ENCODE results near the gene RCOR1. TPM values are rescaled to one million over a fixed set of nuclear protein-coding genes. Genes with fewer than 3 reads are reported as not detected.

The RCOR1 gene
- total and polyA plus RNA-seq, 3 experiments from 2014 or later = 1.1 to 14.9 (median 14.5) TPM

- Mint-ChIP-seq H3K36me3 (peaks cover 0 to 55% (median 22%) of the 10 kb centered on the region in 3 donors), H3K27ac (peak overlapping the region in 3 of 8 donors; percentile 17 to 42 (median 33)), H3K9me3 (no peaks in the 10 kb centered on the region), H3K27me3 (peaks cover 0 to 1% of the 10 kb centered on the region in 2 donors), H3K4me3 (no peak overlapping the region), H3K4me1 (no peaks in the 10 kb centered on the region)
- CTCF ChIA-PET = no interaction called here
- DNase-seq = no peak
- Histone ChIP-seq H3K27me3 (ENCODE audit: insufficient read depth, low read length, poor library complexity, severe bottlenecking) (no peaks in the 10 kb centered on the region), H3K4me3 (ENCODE audit: low read length) (no peak overlapping the region), H3K36me3 (ENCODE audit: insufficient read depth, low read length) (peaks cover 8% of the 10 kb centered on the region), H3K9me3 (ENCODE audit: low read length) (no peaks in the 10 kb centered on the region), H3K27ac (ENCODE audit: low read depth, low read length) (no peak overlapping the region), H3K4me1 (ENCODE audit: insufficient read depth, low read length) (no peaks in the 10 kb centered on the region)
- POLR2A ChIA-PET = no interaction called here
Observed at GRCh38 chr14:102731101-102731870, 138.8 kb downstream of the RCOR1 start.

- Histone ChIP-seq H3K4me3 (ENCODE audit: low read length) (no peak overlapping the region), H3K4me1 (ENCODE audit: insufficient read depth, low read length) (no peaks in the 10 kb centered on the region), H3K27ac (ENCODE audit: low read depth, low read length) (no peak overlapping the region), H3K36me3 (ENCODE audit: insufficient read depth, low read length) (peaks cover 8% of the 10 kb centered on the region), H3K27me3 (ENCODE audit: insufficient read depth, low read length, poor library complexity, severe bottlenecking) (no peaks in the 10 kb centered on the region), H3K9me3 (ENCODE audit: low read length) (no peaks in the 10 kb centered on the region)
- peak overlapping the region in 1 of 8 donors; percentile 14 for H3K27ac Mint-ChIP-seq
- H3K4me1 Mint-ChIP-seq = no peaks in the 10 kb centered on the region
- ChIA-PET POLR2A (interaction anchor here (0.7 kb wide), 1 partner anchor 37 kb away, joined by 6 read pairs; no protein-coding TSS in a partner anchor), CTCF (no interaction called here)
- DNase-seq = no peak
- H3K9me3 Mint-ChIP-seq = no peaks in the 10 kb centered on the region
- H3K36me3 Mint-ChIP-seq = peaks cover 0 to 49% (median 18%) of the 10 kb centered on the region in 3 donors
- H3K27me3 Mint-ChIP-seq = no peaks in the 10 kb centered on the region
- no peak overlapping the region for H3K4me3 Mint-ChIP-seq
Observed at GRCh38 chr14:102731871-102732800, 139.7 kb downstream of the RCOR1 start.

GRCh38 chr14:102732924-102733323 is 140.5 kb downstream of the RCOR1 start:
- DNase-seq = no peak
- Mint-ChIP-seq H3K27me3 (no peaks in the 10 kb centered on the region), H3K27ac (peak overlapping the region in 1 of 8 donors; percentile 23), H3K9me3 (no peaks in the 10 kb centered on the region), H3K4me3 (no peak overlapping the region), H3K4me1 (no peaks in the 10 kb centered on the region), H3K36me3 (peaks cover 0 to 47% (median 11%) of the 10 kb centered on the region in 3 donors)
- Histone ChIP-seq H3K36me3 (ENCODE audit: insufficient read depth, low read length) (peaks cover 8% of the 10 kb centered on the region), H3K9me3 (ENCODE audit: low read length) (no peaks in the 10 kb centered on the region), H3K4me1 (ENCODE audit: insufficient read depth, low read length) (no peaks in the 10 kb centered on the region), H3K27ac (ENCODE audit: low read depth, low read length) (no peak overlapping the region), H3K4me3 (ENCODE audit: low read length) (no peak overlapping the region), H3K27me3 (ENCODE audit: insufficient read depth, low read length, poor library complexity, severe bottlenecking) (no peaks in the 10 kb centered on the region)
- ChIA-PET POLR2A (interaction anchor here (0.7 kb wide), 1 partner anchor 38 kb away, joined by 6 read pairs; no protein-coding TSS in a partner anchor), CTCF (no interaction called here)

- POLR2A ChIA-PET = no interaction called here
- H3K4me1 Mint-ChIP-seq = no peaks in the 10 kb centered on the region
- H3K4me3 Mint-ChIP-seq = no peak overlapping the region
- CTCF ChIA-PET = no interaction called here
- H3K9me3 Mint-ChIP-seq = no peaks in the 10 kb centered on the region
- H3K4me3 ChIP-seq (ENCODE audit: low read length) = no peak overlapping the region
- H3K4me1 ChIP-seq (ENCODE audit: insufficient read depth, low read length) = no peaks in the 10 kb centered on the region
- no peaks in the 10 kb centered on the region for H3K9me3 ChIP-seq (ENCODE audit: low read length)
- H3K27ac Mint-ChIP-seq = peak overlapping the region in 1 of 8 donors; percentile 23
- DNase-seq = no peak
- H3K27ac ChIP-seq (ENCODE audit: low read depth, low read length) = no peak overlapping the region
- no peaks in the 10 kb centered on the region for H3K27me3 Mint-ChIP-seq
- no peaks in the 10 kb centered on the region for H3K27me3 ChIP-seq (ENCODE audit: insufficient read depth, low read length, poor library complexity, severe bottlenecking)
- H3K36me3 Mint-ChIP-seq = peaks cover 0 to 45% (median 9%) of the 10 kb centered on the region in 3 donors
- H3K36me3 ChIP-seq (ENCODE audit: insufficient read depth, low read length) = peaks cover 5% of the 10 kb centered on the region
Observed at GRCh38 chr14:102733326-102733725, 140.9 kb downstream of the RCOR1 start.

GRCh38 chr14:102734436-102734835 is 142.0 kb downstream of the RCOR1 start:
- H3K36me3 ChIP-seq (ENCODE audit: insufficient read depth, low read length) = no peaks in the 10 kb centered on the region
- no peaks in the 10 kb centered on the region for H3K4me1 ChIP-seq (ENCODE audit: insufficient read depth, low read length)
- no peak overlapping the region for H3K4me3 Mint-ChIP-seq
- no peaks in the 10 kb centered on the region for H3K27me3 ChIP-seq (ENCODE audit: insufficient read depth, low read length, poor library complexity, severe bottlenecking)
- POLR2A ChIA-PET = no interaction called here
- H3K27me3 Mint-ChIP-seq = no peaks in the 10 kb centered on the region
- peaks cover 0 to 37% (median 6%) of the 10 kb centered on the region in 3 donors for H3K36me3 Mint-ChIP-seq
- no peak overlapping the region for H3K27ac ChIP-seq (ENCODE audit: low read depth, low read length)
- H3K4me1 Mint-ChIP-seq = no peaks in the 10 kb centered on the region
- H3K9me3 Mint-ChIP-seq = no peaks in the 10 kb centered on the region
- H3K4me3 ChIP-seq (ENCODE audit: low read length) = no peak overlapping the region
- H3K9me3 ChIP-seq (ENCODE audit: low read length) = no peaks in the 10 kb centered on the region
- CTCF ChIA-PET = interaction anchor here (0.9 kb wide), 1 partner anchor 40 kb away, joined by 3 read pairs; no protein-coding TSS in a partner anchor
- H3K27ac Mint-ChIP-seq = no peak overlapping the region
- no peak for DNase-seq

- H3K27me3 ChIP-seq (ENCODE audit: insufficient read depth, low read length, poor library complexity, severe bottlenecking) = no peaks in the 10 kb centered on the region
- no peaks in the 10 kb centered on the region for H3K4me1 Mint-ChIP-seq
- DNase-seq = no peak
- no peak overlapping the region for H3K27ac Mint-ChIP-seq
- H3K36me3 Mint-ChIP-seq = peaks cover 0 to 19% (median 6%) of the 10 kb centered on the region in 3 donors
- no peak overlapping the region for H3K27ac ChIP-seq (ENCODE audit: low read depth, low read length)
- no peak overlapping the region for H3K4me3 ChIP-seq (ENCODE audit: low read length)
- no peaks in the 10 kb centered on the region for H3K36me3 ChIP-seq (ENCODE audit: insufficient read depth, low read length)
- POLR2A ChIA-PET = no interaction called here
- no peaks in the 10 kb centered on the region for H3K4me1 ChIP-seq (ENCODE audit: insufficient read depth, low read length)
- H3K9me3 Mint-ChIP-seq = peaks cover 0 to 5% (median 2%) of the 10 kb centered on the region in 5 donors
- H3K27me3 Mint-ChIP-seq = no peaks in the 10 kb centered on the region
- H3K9me3 ChIP-seq (ENCODE audit: low read length) = no peaks in the 10 kb centered on the region
- H3K4me3 Mint-ChIP-seq = no peak overlapping the region
- CTCF ChIA-PET = no interaction called here
Observed at GRCh38 chr14:102736956-102737355, 144.5 kb downstream of the RCOR1 start.

- H3K4me1 Mint-ChIP-seq = no peaks in the 10 kb centered on the region
- peaks cover 0 to 6% (median 4%) of the 10 kb centered on the region in 5 donors for H3K9me3 Mint-ChIP-seq
- Histone ChIP-seq H3K4me1 (ENCODE audit: insufficient read depth, low read length) (no peaks in the 10 kb centered on the region), H3K9me3 (ENCODE audit: low read length) (no peaks in the 10 kb centered on the region), H3K27ac (ENCODE audit: low read depth, low read length) (no peak overlapping the region), H3K27me3 (ENCODE audit: insufficient read depth, low read length, poor library complexity, severe bottlenecking) (no peaks in the 10 kb centered on the region), H3K36me3 (ENCODE audit: insufficient read depth, low read length) (no peaks in the 10 kb centered on the region), H3K4me3 (ENCODE audit: low read length) (no peak overlapping the region)
- ChIA-PET CTCF (no interaction called here), POLR2A (no interaction called here)
- no peak for DNase-seq
- H3K4me3 Mint-ChIP-seq = no peak overlapping the region
- no peaks in the 10 kb centered on the region for H3K27me3 Mint-ChIP-seq
- H3K27ac Mint-ChIP-seq = peak overlapping the region in 1 of 8 donors; percentile 12
- peaks cover 2 to 20% (median 6%) of the 10 kb centered on the region in 3 donors for H3K36me3 Mint-ChIP-seq
Observed at GRCh38 chr14:102737402-102738372, 145.2 kb downstream of the RCOR1 start.
